NCI-H524 treated with DMSO at 0.1 percent for 48 hours (cell line): ENCODE results near the gene TULP3.
"Not testable (repeated sequence)": the region's sequence is repeated elsewhere in the genome, so short reads cannot be mapped to it uniquely, and the experiment has no call there.

Source experiments
- DNase-seq: peaks from one replicate; lab custom pipeline; 2025; lab: John Stamatoyannopoulos, UW

TULP3 gene

GRCh38 chr12:2890388-2891239 lies at the start of gene TULP3:
TULP3 (plus strand) TSS chr12:2890891; CDS start chr12:2890948, 57 bp downstream.
- peak; percentile 80 for DNase-seq

GRCh38 chr12:2841056-2841650 lies 49.5 kb upstream of the TULP3 start:
- DNase-seq: no peak

- no peak for DNase-seq
Measured at GRCh38 chr12:2842948-2843347, 47.7 kb upstream of the TULP3 start.

- DNase-seq: no peak
Measured at GRCh38 chr12:2844786-2845185, 45.9 kb upstream of the TULP3 start.

- DNase-seq: no peak
Measured at GRCh38 chr12:2845280-2845679, 45.4 kb upstream of the TULP3 start.

- no peak for DNase-seq
Measured at GRCh38 chr12:2851931-2852330, 38.8 kb upstream of the TULP3 start.

GRCh38 chr12:2853626-2854025 lies 37.1 kb upstream of the TULP3 start:
- DNase-seq: no peak

GRCh38 chr12:2854669-2855453 lies 35.8 kb upstream of the TULP3 start:
- DNase-seq: no peak

- no peak for DNase-seq
Measured at GRCh38 chr12:2855546-2855945, 35.1 kb upstream of the TULP3 start.

- no peak for DNase-seq
Measured at GRCh38 chr12:2856051-2856450, 34.6 kb upstream of the TULP3 start.

GRCh38 chr12:2857021-2857431 lies 33.7 kb upstream of the TULP3 start, which contains the start of gene TEX52:
TEX52 (minus strand) TSS chr12:2857039; CDS start chr12:2857026, 13 bp downstream.
- DNase-seq: no peak

- DNase-seq: no peak
Measured at GRCh38 chr12:2857576-2857975, 33.1 kb upstream of the TULP3 start.

- DNase-seq: no peak
Measured at GRCh38 chr12:2858334-2858733, 32.4 kb upstream of the TULP3 start.

- DNase-seq: no peak
Measured at GRCh38 chr12:2858944-2859421, 31.7 kb upstream of the TULP3 start.

GRCh38 chr12:2860170-2860569 lies 30.5 kb upstream of the TULP3 start:
- DNase-seq: no peak

- no peak for DNase-seq
Measured at GRCh38 chr12:2862876-2863275, 27.8 kb upstream of the TULP3 start.

- DNase-seq: not testable (repeated sequence)
Measured at GRCh38 chr12:2863402-2863801, 27.3 kb upstream of the TULP3 start.

GRCh38 chr12:2864198-2864597 lies 26.5 kb upstream of the TULP3 start:
- DNase-seq: no peak

- not testable (repeated sequence) for DNase-seq
Measured at GRCh38 chr12:2868986-2869632, 21.6 kb upstream of the TULP3 start.

GRCh38 chr12:2876431-2877046 lies 14.2 kb upstream of the TULP3 start:
- DNase-seq: no peak
